ENCODE measurements around the gene PRR14L. TPM values are rescaled to one million over a fixed set of nuclear protein-coding genes. Genes with fewer than 3 reads are reported as not detected.

The PRR14L gene
- polyA plus RNA-seq, 1 of the 3 experiments (the other 2 are of a cell fraction): 5.9 TPM

DNA sequence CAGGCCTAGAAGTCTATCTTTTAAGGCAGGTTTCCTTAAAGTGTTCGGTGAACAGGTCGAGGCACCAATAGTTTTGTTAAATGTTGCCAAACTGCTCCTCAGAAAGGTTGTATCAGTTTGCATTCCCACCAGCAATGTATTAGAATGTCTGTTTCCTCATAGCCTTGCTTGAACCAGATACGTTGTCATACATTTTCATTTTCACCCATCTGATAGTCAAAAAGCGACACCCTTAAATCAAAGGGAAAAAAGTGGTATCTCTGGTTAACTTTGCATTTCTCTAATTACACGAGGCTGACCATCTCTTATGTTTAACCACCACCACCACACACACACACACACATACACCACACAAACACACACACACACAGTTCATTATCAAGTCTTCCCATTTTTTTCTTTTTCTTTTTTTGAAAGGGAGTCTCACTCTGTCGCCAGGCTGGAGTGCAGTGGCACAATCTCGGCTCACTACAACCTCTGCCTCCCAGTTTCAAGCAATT lies 16.3 kb downstream of the PRR14L start:
- no peak for DNase-seq
- TF ChIP-seq RCOR1 (IDR thresholded peaks at IDR 0.05; ENCODE audit: low read length) (no peak), FOXJ3 (CRISPR knock-in tag; IDR thresholded peaks at IDR 0.05) (no peak), MXI1 (IDR thresholded peaks at IDR 0.05; ENCODE audit: low read depth, low read length) (no peak), POLR2AphosphoS5 (IDR thresholded peaks at IDR 0.05; ENCODE audit: low read depth, low read length) (no peak), NFIC (IDR thresholded peaks at IDR 0.05; ENCODE audit: borderline replicate concordance) (no peak), JUND (IDR thresholded peaks at IDR 0.05) (no peak), NRF1 (IDR thresholded peaks at IDR 0.05; ENCODE audit: low read depth, low read length) (no peak), TEAD4 (IDR thresholded peaks at IDR 0.05; ENCODE audit: borderline replicate concordance, insufficient read depth) (no peak), MEF2A (IDR thresholded peaks at IDR 0.05; ENCODE audit: borderline replicate concordance, low read depth) (no peak), FOSL2 (IDR thresholded peaks at IDR 0.05; ENCODE audit: borderline replicate concordance, low read depth) (no peak), FOXM1 (IDR thresholded peaks at IDR 0.05; ENCODE audit: low read depth) (no peak), GABPA (IDR thresholded peaks at IDR 0.05; ENCODE audit: low read depth) (no peak)
- TF ChIP-seq, protein P1, sequence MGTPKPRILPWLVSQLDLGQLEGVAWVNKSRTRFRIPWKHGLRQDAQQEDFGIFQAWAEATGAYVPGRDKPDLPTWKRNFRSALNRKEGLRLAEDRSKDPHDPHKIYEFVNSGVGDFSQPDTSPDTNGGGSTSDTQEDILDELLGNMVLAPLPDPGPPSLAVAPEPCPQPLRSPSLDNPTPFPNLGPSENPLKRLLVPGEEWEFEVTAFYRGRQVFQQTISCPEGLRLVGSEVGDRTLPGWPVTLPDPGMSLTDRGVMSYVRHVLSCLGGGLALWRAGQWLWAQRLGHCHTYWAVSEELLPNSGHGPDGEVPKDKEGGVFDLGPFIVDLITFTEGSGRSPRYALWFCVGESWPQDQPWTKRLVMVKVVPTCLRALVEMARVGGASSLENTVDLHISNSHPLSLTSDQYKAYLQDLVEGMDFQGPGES (IDR thresholded peaks at IDR 0.05; ENCODE audit: low read depth, low read length): no peak
- TF ChIP-seq, protein P2, sequence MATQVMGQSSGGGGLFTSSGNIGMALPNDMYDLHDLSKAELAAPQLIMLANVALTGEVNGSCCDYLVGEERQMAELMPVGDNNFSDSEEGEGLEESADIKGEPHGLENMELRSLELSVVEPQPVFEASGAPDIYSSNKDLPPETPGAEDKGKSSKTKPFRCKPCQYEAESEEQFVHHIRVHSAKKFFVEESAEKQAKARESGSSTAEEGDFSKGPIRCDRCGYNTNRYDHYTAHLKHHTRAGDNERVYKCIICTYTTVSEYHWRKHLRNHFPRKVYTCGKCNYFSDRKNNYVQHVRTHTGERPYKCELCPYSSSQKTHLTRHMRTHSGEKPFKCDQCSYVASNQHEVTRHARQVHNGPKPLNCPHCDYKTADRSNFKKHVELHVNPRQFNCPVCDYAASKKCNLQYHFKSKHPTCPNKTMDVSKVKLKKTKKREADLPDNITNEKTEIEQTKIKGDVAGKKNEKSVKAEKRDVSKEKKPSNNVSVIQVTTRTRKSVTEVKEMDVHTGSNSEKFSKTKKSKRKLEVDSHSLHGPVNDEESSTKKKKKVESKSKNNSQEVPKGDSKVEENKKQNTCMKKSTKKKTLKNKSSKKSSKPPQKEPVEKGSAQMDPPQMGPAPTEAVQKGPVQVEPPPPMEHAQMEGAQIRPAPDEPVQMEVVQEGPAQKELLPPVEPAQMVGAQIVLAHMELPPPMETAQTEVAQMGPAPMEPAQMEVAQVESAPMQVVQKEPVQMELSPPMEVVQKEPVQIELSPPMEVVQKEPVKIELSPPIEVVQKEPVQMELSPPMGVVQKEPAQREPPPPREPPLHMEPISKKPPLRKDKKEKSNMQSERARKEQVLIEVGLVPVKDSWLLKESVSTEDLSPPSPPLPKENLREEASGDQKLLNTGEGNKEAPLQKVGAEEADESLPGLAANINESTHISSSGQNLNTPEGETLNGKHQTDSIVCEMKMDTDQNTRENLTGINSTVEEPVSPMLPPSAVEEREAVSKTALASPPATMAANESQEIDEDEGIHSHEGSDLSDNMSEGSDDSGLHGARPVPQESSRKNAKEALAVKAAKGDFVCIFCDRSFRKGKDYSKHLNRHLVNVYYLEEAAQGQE (IDR thresholded peaks at IDR 0.05; ENCODE audit: low read depth, low read length): no peak
- TF ChIP-seq, protein P3, sequence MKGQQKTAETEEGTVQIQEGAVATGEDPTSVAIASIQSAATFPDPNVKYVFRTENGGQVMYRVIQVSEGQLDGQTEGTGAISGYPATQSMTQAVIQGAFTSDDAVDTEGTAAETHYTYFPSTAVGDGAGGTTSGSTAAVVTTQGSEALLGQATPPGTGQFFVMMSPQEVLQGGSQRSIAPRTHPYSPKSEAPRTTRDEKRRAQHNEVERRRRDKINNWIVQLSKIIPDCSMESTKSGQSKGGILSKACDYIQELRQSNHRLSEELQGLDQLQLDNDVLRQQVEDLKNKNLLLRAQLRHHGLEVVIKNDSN (IDR thresholded peaks at IDR 0.05; ENCODE audit: borderline replicate concordance, low read depth): no peak
- TF ChIP-seq, protein P4, sequence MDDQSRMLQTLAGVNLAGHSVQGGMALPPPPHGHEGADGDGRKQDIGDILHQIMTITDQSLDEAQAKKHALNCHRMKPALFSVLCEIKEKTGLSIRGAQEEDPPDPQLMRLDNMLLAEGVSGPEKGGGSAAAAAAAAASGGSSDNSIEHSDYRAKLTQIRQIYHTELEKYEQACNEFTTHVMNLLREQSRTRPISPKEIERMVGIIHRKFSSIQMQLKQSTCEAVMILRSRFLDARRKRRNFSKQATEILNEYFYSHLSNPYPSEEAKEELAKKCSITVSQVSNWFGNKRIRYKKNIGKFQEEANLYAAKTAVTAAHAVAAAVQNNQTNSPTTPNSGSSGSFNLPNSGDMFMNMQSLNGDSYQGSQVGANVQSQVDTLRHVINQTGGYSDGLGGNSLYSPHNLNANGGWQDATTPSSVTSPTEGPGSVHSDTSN (IDR thresholded peaks at IDR 0.05): no peak
- no peak overlapping the region for H3K27ac ChIP-seq (ENCODE audit: low read depth in 2 of 2, low read length in 1 of 2)
- 98% methylated on average over 7 of the region's 7 CpGs for WGBS (ENCODE audit: low lambda C conversion rate)
- no peaks in the 10 kb centered on the region for H3K9me2 ChIP-seq
- no peak overlapping the region for H2AFZ ChIP-seq (ENCODE audit: low read depth)
- no peak overlapping the region; the same call in 1 of the 2 replicates for H3K4me2 ChIP-seq
- no peaks in the 10 kb centered on the region for H3K27me3 ChIP-seq (ENCODE audit: insufficient read depth)
- ChIA-PET CTCF (interaction anchor here (1.6 kb wide), 1 partner anchor 23 kb away, joined by 3 read pairs; no protein-coding TSS in a partner anchor), POLR2A (no interaction called here)
- no peaks in the 10 kb centered on the region for H3F3A ChIP-seq (replicated peaks; ENCODE audit: insufficient read depth)
- H3K79me2 ChIP-seq (ENCODE audit: insufficient read depth): peaks cover 96% of the 10 kb centered on the region
- H3K9ac ChIP-seq: no peak overlapping the region
- H4K20me1 ChIP-seq (ENCODE audit: insufficient read depth): peaks cover 12% of the 10 kb centered on the region; the same call in 1 of the 2 replicates
- no peaks in the 10 kb centered on the region for H3K9me3 ChIP-seq
- peaks cover 4 to 8% of the 10 kb centered on the region in 2 experiments; a peak in 2 of 4 replicates for H3K4me1 ChIP-seq (ENCODE audit: control insufficient read depth in 1 of 2, insufficient read depth in 2 of 2, low read depth in 1 of 2, low read length in 1 of 2)
- no peak overlapping the region for H3K4me3 ChIP-seq (ENCODE audit: low read depth in 2 of 2, low read length in 1 of 2)
- H3K36me3 ChIP-seq (replicated peaks in 1 of 2; ENCODE audit: control insufficient read depth in 1 of 2, insufficient read depth in 2 of 2, low read length in 1 of 2): peaks cover 7 to 12% of the 10 kb centered on the region in 2 experiments
